Neural cell (in vitro differentiated cells): Measurements from ENCODE around the gene APOA1.

Source experiments
- EZH2 ChIP-seq: fragments of 200-600, 300-800 bp; shearing (Covaris generic), sonication (generic); IDR thresholded peaks from 2 replicates; pipeline ENCODE4 v1.6.1; 2014; ENCODE audit warnings: antibody characterized with exemption, low read length, borderline replicate concordance, mild to moderate bottlenecking; ENCODE audit not compliant: insufficient read depth, poor library complexity, severe bottlenecking
- POLR2AphosphoS5 ChIP-seq: IDR thresholded peaks from 2 replicates; pipeline ENCODE4 v1.6.1; 2012
- RAD21 ChIP-seq: fragments of 450-650 bp; conservative IDR thresholded peaks from 2 replicates; pipeline ENCODE4 v1.6.1; 2014; ENCODE audit warnings: antibody characterized with exemption, mild to moderate bottlenecking, moderate library complexity
- TAF1 ChIP-seq: IDR thresholded peaks from 2 replicates; pipeline ENCODE4 v1.6.1; 2012; ENCODE audit warnings: low read depth

- TF ChIP-seq RAD21 (no peak), EZH2 (no peak), TAF1 (no peak), POLR2AphosphoS5 (no peak)
Observed at GRCh38 chr11:116881143-116881542, 43.7 kb upstream of the APOA1 start.
